H1 (cell line): ENCODE results near the gene KATNAL2. TPM values are rescaled to one million over a fixed set of nuclear protein-coding genes. Genes with fewer than 3 reads are reported as not detected.

Experiments
- CTCF ChIA-PET: fragments of 300-600 bp; sonication (Branson Sonifier 250); formaldehyde crosslinking; loops from one replicate; lab custom pipeline; 2021; ENCODE audit not compliant: partially characterized antibody; lab: Charles Lee
- POLR2A ChIA-PET: fragments of 300-600 bp; sonication (Branson Sonifier 250); formaldehyde crosslinking; loops from one replicate; lab custom pipeline; 2021; ENCODE audit warnings: inconsistent platforms; ENCODE audit not compliant: partially characterized antibody; lab: Charles Lee
- DNase-seq, 2 experiments: peaks; one replicate each; pipeline versions ENCODE4 v3.0.0 to v3.0.0-alpha.2; 2010 to 2022; ENCODE audit warnings: low spot score in 2 of 2, low read depth in 1 of 2, mixed read lengths in 1 of 2
- FAIRE-seq: peaks from 2 replicates; lab custom pipeline; 2011; peaks lifted over from hg19 to GRCh38; lab: Jason Lieb, UNC
- H2AFZ ChIP-seq: 2 replicates; pipeline ENCODE4 v1.8.1; 2012; ENCODE audit warnings: low read length, inconsistent platforms
- H2AK5ac ChIP-seq: 2 replicates; pipeline ENCODE4 v1.6.1; 2013; ENCODE audit warnings: low read depth, low read length
- H2BK120ac ChIP-seq: replicated peaks from 2 replicates; pipeline ENCODE3; 2013; ENCODE audit warnings: low read depth, low read length, inconsistent platforms
- H2BK12ac ChIP-seq: 2 replicates; pipeline ENCODE4 v1.6.1; 2013; ENCODE audit warnings: low read depth, low read length
- H2BK15ac ChIP-seq: 2 replicates; pipeline ENCODE4 v1.6.1; 2013; ENCODE audit warnings: low read length
- H2BK20ac ChIP-seq: 2 replicates; pipeline ENCODE4 v1.6.1; 2013; ENCODE audit warnings: low read length
- H2BK5ac ChIP-seq: 2 replicates; pipeline ENCODE4 v1.6.1; 2013; ENCODE audit warnings: low read depth, low read length
- H3K14ac ChIP-seq: 2 replicates; pipeline ENCODE4 v1.6.1; 2013; ENCODE audit warnings: inconsistent platforms; ENCODE audit not compliant: insufficient read length
- H3K18ac ChIP-seq: 2 replicates; pipeline ENCODE4 v1.6.1; 2013; ENCODE audit warnings: low read length; ENCODE audit errors: extremely low read depth
- H3K23ac ChIP-seq: 2 replicates; pipeline ENCODE4 v1.6.1; 2013; ENCODE audit warnings: inconsistent platforms; ENCODE audit not compliant: insufficient read length
- H3K23me2 ChIP-seq: 2 replicates; pipeline ENCODE4 v1.6.1; 2013; ENCODE audit warnings: low read depth, low read length
- H3K27ac ChIP-seq: 2 replicates; pipeline ENCODE4 v1.6.1; 2011; ENCODE audit warnings: low read depth, low read length, inconsistent platforms
- H3K27me3 ChIP-seq, 4 experiments: replicated peaks in 1 of 4; 1 replicate in 1 of 4; 2 replicates in 3 of 4; pipeline versions ENCODE4 v1.6.1 to v1.8.1; 2011 to 2013; ENCODE audit warnings: low read length in 3 of 4, mild to moderate bottlenecking in 3 of 4, inconsistent platforms in 2 of 4, mixed read lengths in 2 of 4, moderate library complexity in 1 of 4; ENCODE audit not compliant: control insufficient read depth in 3 of 4, insufficient read depth in 3 of 4; ENCODE audit errors: extremely low read depth in 1 of 4
- H3K36me3 ChIP-seq, 4 experiments: 2 replicates each; pipeline versions ENCODE4 v1.6.1 to v1.8.1; 2011 to 2013; ENCODE audit warnings: mild to moderate bottlenecking in 4 of 4, low read length in 3 of 4, moderate library complexity in 2 of 4, control low read depth in 1 of 4, inconsistent platforms in 1 of 4; ENCODE audit not compliant: insufficient read depth in 4 of 4, control insufficient read depth in 2 of 4
- H3K4ac ChIP-seq: replicated peaks from 2 replicates; pipeline ENCODE3; 2013; ENCODE audit warnings: low read length, low read depth, mixed read lengths, inconsistent platforms; ENCODE audit not compliant: insufficient read length
- H3K4me1 ChIP-seq, 4 experiments: replicated peaks in 1 of 4; 1 replicate in 1 of 4; 2 replicates in 3 of 4; pipeline versions ENCODE4 v1.6.1 to v1.8.1; 2011 to 2013; ENCODE audit warnings: low read length in 3 of 4, inconsistent platforms in 2 of 4, mixed read lengths in 1 of 4; ENCODE audit not compliant: insufficient read depth in 4 of 4, control insufficient read depth in 3 of 4
- H3K4me2 ChIP-seq, 2 experiments: 2 replicates each; pipeline versions ENCODE4 v1.6.1 to v1.8.1; 2011 to 2013; ENCODE audit warnings: low read depth in 2 of 2, low read length in 2 of 2, control low read depth in 1 of 2, inconsistent platforms in 1 of 2, mild to moderate bottlenecking in 1 of 2; ENCODE audit not compliant: insufficient read depth in 1 of 2
- H3K4me3 ChIP-seq, 4 experiments: fragments of 200-600, 300-600 bp in 1 of 4; sonication (generic), shearing (Covaris generic), sonication (Bioruptor Twin) in 1 of 4; 2 replicates each; pipeline versions ENCODE4 v1.5.1 to v1.8.1; 2011 to 2016; ENCODE audit warnings: low read length in 4 of 4, low read depth in 3 of 4, control low read depth in 2 of 4, inconsistent platforms in 2 of 4, mild to moderate bottlenecking in 2 of 4, mixed read lengths in 1 of 4, moderate library complexity in 1 of 4; ENCODE audit not compliant: insufficient read depth in 2 of 4; ENCODE audit errors: extremely low read depth in 1 of 4
- H3K56ac ChIP-seq: replicated peaks from 2 replicates; pipeline ENCODE3; 2013; ENCODE audit warnings: low read depth, mild to moderate bottlenecking, mixed read lengths, low read length, inconsistent platforms; ENCODE audit not compliant: insufficient read length
- H3K79me1 ChIP-seq: 2 replicates; pipeline ENCODE4 v1.6.1; 2013; ENCODE audit warnings: low read depth, low read length, control low read depth
- H3K79me2 ChIP-seq, 2 experiments: 2 replicates each; pipeline versions ENCODE4 v1.6.1 to v1.8.1; 2012 to 2013; ENCODE audit warnings: low read length in 2 of 2, mild to moderate bottlenecking in 2 of 2, inconsistent platforms in 1 of 2; ENCODE audit not compliant: insufficient read depth in 2 of 2, control insufficient read depth in 1 of 2
- H3K9ac ChIP-seq, 4 experiments: replicated peaks in 1 of 4; 1 replicate in 1 of 4; 2 replicates in 3 of 4; pipeline versions ENCODE4 v1.6.1 to v1.8.1; 2011 to 2013; ENCODE audit warnings: low read depth in 3 of 4, low read length in 3 of 4, control low read depth in 2 of 4, mild to moderate bottlenecking in 2 of 4, moderate library complexity in 2 of 4, inconsistent platforms in 1 of 4; ENCODE audit errors: extremely low read depth in 1 of 4
- H3K9me3 ChIP-seq, 2 experiments: 2 replicates each; pipeline versions ENCODE4 v1.6.1 to v1.8.1; 2012 to 2013; ENCODE audit warnings: mild to moderate bottlenecking in 2 of 2, moderate library complexity in 2 of 2, control low read depth in 1 of 2, inconsistent platforms in 1 of 2, low read depth in 1 of 2, low read length in 1 of 2, mixed read lengths in 1 of 2; ENCODE audit not compliant: insufficient read depth in 2 of 2
- H4K20me1 ChIP-seq, 2 experiments: replicated peaks in 1 of 2; 2 replicates each; pipeline versions ENCODE3 to v1.8.1; 2011 to 2013; ENCODE audit warnings: inconsistent platforms in 2 of 2, low read length in 2 of 2, mild to moderate bottlenecking in 1 of 2; ENCODE audit not compliant: insufficient read depth in 2 of 2, control insufficient read depth in 1 of 2
- H4K5ac ChIP-seq: 2 replicates; pipeline ENCODE4 v1.6.1; 2013; ENCODE audit warnings: low read length, low read depth, mixed read lengths, inconsistent platforms; ENCODE audit not compliant: insufficient read length
- H4K8ac ChIP-seq: 2 replicates; pipeline ENCODE4 v1.8.0; 2013; ENCODE audit warnings: mild to moderate bottlenecking, moderate library complexity, low read length, inconsistent platforms; ENCODE audit not compliant: insufficient read depth; ENCODE audit errors: extremely low read depth
- H4K91ac ChIP-seq: replicated peaks from 2 replicates; pipeline ENCODE3; 2013; ENCODE audit warnings: low read length, mixed read lengths, inconsistent platforms; ENCODE audit not compliant: insufficient read length
- BACH1 ChIP-seq: IDR thresholded peaks from 2 replicates; pipeline ENCODE4 v1.6.1; 2012; ENCODE audit warnings: low read length, improper control_type of control experiment
- E2F6 ChIP-seq: IDR thresholded peaks from 2 replicates; pipeline ENCODE4 v1.6.1; 2012; ENCODE audit warnings: inconsistent platforms
- POLR2A ChIP-seq, 2 experiments: IDR thresholded peaks; 1 replicate in 1 of 2; 2 replicates in 1 of 2; pipeline ENCODE4 v1.6.1; 2011; ENCODE audit warnings: low read depth in 2 of 2, low read length in 2 of 2, mild to moderate bottlenecking in 2 of 2; ENCODE audit errors: control extremely low read depth in 1 of 2
- POLR2AphosphoS5 ChIP-seq: IDR thresholded peaks from 2 replicates; pipeline ENCODE4 v1.6.1; 2011; ENCODE audit warnings: low read depth, low read length
- POU5F1 ChIP-seq: IDR thresholded peaks from 2 replicates; pipeline ENCODE4 v1.6.1; 2011; ENCODE audit warnings: low read depth, mild to moderate bottlenecking, low read length, moderate library complexity
- RBBP5 ChIP-seq: IDR thresholded peaks from 2 replicates; pipeline ENCODE4 v1.7.1; 2012; ENCODE audit warnings: low read depth, mild to moderate bottlenecking, inconsistent platforms, low read length, moderate library complexity, borderline replicate concordance
- TAF1 ChIP-seq: IDR thresholded peaks from 2 replicates; pipeline ENCODE4 v1.6.1; 2011; ENCODE audit warnings: mild to moderate bottlenecking, low read depth, low read length
- TBP ChIP-seq: IDR thresholded peaks from 2 replicates; pipeline ENCODE4 v1.6.1; 2011; ENCODE audit warnings: low read depth, low read length, improper control_type of control experiment
- TEAD4 ChIP-seq: IDR thresholded peaks from 2 replicates; pipeline ENCODE4 v1.6.1; 2012; ENCODE audit warnings: low read depth, low read length, inconsistent platforms, mixed read lengths
- WGBS, 2 experiments: shearing (Covaris generic) in 1 of 2; methylation state at CpG; one replicate each; pipeline versions ENCODE4 v1.1.6 to v1.1.7; 2013 to 2015; ENCODE audit warnings: low lambda C conversion rate in 2 of 2, mixed read lengths in 2 of 2, inconsistent platforms in 1 of 2, low coverage in 1 of 2, missing lambda C conversion rate in 1 of 2; ENCODE audit not compliant: insufficient replicate concordance in 2 of 2, insufficient coverage in 1 of 2, insufficient read length in 1 of 2; ENCODE audit errors: extremely low coverage in 1 of 2, missing lambda C conversion rate in 1 of 2; 5-methylcytosine and 5-hydroxymethylcytosine counted together
- polyA plus RNA-seq, 7 experiments: library from polyadenylated mRNA; depleted of rRNA in 3 of 7; stranded (reverse) in 5 of 7; unstranded in 2 of 7; fragments of >200 nt in 5 of 7; fragments of 200-250 nt in 2 of 7; gene quantifications; 1 replicate in 5 of 7; 2 replicates in 1 of 7; 4 replicates in 1 of 7; pipeline versions ENCODE4 v1.2.1 to v1.2.3, GENCODE V29; 2011 to 2013; ENCODE audit warnings: missing spikeins in 2 of 7, mixed read lengths in 2 of 7
- total RNA-seq: library from RNA; stranded (reverse); fragmentation: NEBNext Ultra II Directional; extraction: Animal tissue kit (Norgen Biotek cat#: 25700); gene quantifications from 2 replicates; pipeline ENCODE4 v1.2.1, GENCODE V29; 2021

The KATNAL2 gene
- total and polyA plus RNA-seq, 2 of the 8 experiments (the other 6 are each of a cell fraction or from before 2014, with no cell fraction given), result 10.0 to 15.2 TPM

GRCh38 chr18:46868169-46868921 is 49.1 kb upstream of the KATNAL2 start:
- H3K23ac ChIP-seq, result no peak overlapping the region
- peak overlapping the region in 2 of 4 experiments; percentile 15 to 49; a peak in 3 of 8 replicates for H3K4me3 ChIP-seq
- H3K79me2 ChIP-seq, result peaks cover 0 to 89% of the 10 kb centered on the region in 2 experiments; a peak in 2 of 4 replicates
- peak overlapping the region; percentile 76 for H3K27ac ChIP-seq
- TF ChIP-seq TBP (0 out of 2 replicates have a peak, but pooled peaks have one; percentile 25), POLR2AphosphoS5 (0 out of 2 replicates have a peak, but pooled peaks have one; percentile 19), E2F6 (peak; percentile 55), POU5F1 (no peak), RBBP5 (no peak), TAF1 (peak; percentile 24; the same call in 1 of the 2 replicates), TEAD4 (no peak), BACH1 (no peak), POLR2A (IDR thresholded peaks at IDR 0.05; ENCODE audit: control extremely low read depth in 1 of 2, low read depth in 2 of 2, low read length in 2 of 2) (peak in 1 of 2 experiments; percentile 34; a peak in 2 of 3 replicates)
- H4K8ac ChIP-seq, result no peak overlapping the region
- no peak overlapping the region for H4K5ac ChIP-seq
- H3K14ac ChIP-seq, result no peak overlapping the region
- H2BK15ac ChIP-seq, result no peak overlapping the region
- H3K36me3 ChIP-seq, result peaks cover 0 to 11% (median 5%) of the 10 kb centered on the region in 4 experiments; a peak in 2 of 8 replicates
- no peak overlapping the region; the same call in 1 of the 2 replicates for H2BK12ac ChIP-seq
- H3K18ac ChIP-seq, result no peak overlapping the region
- H3K27me3 ChIP-seq, result no peaks in the 10 kb centered on the region
- ChIA-PET CTCF (interaction anchor here (0.6 to 1.5 kb wide), 4 partner anchors 9 to 525 kb away, joined by 3 to 5 read pairs (median 3); no protein-coding TSS in a partner anchor), POLR2A (interaction anchor here (0.9 kb wide), 2 partner anchors 9 to 48 kb away, joined by 3 to 4 read pairs; no protein-coding TSS in a partner anchor)
- H2BK5ac ChIP-seq, result peak overlapping the region; percentile 46; the same call in 1 of the 2 replicates
- H3K4me1 ChIP-seq, result peaks cover 0 to 9% (median 5%) of the 10 kb centered on the region in 4 experiments; a peak in 4 of 7 replicates
- 76% methylated on average over 11 of the region's 11 CpGs; no CpG with 5 or more reads in 1 of the 2 experiments for WGBS, 2 experiments
- H3K23me2 ChIP-seq, result no peaks in the 10 kb centered on the region
- H4K91ac ChIP-seq, result peak overlapping the region; percentile 11
- H4K20me1 ChIP-seq, result no peaks in the 10 kb centered on the region
- H2BK20ac ChIP-seq, result no peak overlapping the region; the same call in 1 of the 2 replicates
- H2AK5ac ChIP-seq, result no peak overlapping the region
- peaks cover 12 to 19% of the 10 kb centered on the region in 2 experiments for H3K9me3 ChIP-seq
- DNase-seq, result no peak
- H3K4ac ChIP-seq, result no peak overlapping the region
- H3K56ac ChIP-seq, result no peak overlapping the region
- H3K79me1 ChIP-seq, result 0 out of 2 replicates have a peak, but pooled peaks cover 4% of the 10 kb centered on the region
- peak overlapping the region in 1 of 2 experiments; percentile 3; a peak in 1 of 4 replicates for H3K4me2 ChIP-seq
- peak overlapping the region; percentile 82 for H2BK120ac ChIP-seq
- no peak overlapping the region for H2AFZ ChIP-seq
- peak overlapping the region in 1 of 4 experiments; percentile 25; a peak in 1 of 7 replicates for H3K9ac ChIP-seq
- FAIRE-seq, result peak; percentile 13
